GM03348 (cell line): ENCODE data around the gene TAOK1.

Source experiments
- DNase-seq: peaks from one replicate; pipeline ENCODE4 v3.0.0; 2012; ENCODE audit warnings: low spot score

TAOK1 gene

DNA sequence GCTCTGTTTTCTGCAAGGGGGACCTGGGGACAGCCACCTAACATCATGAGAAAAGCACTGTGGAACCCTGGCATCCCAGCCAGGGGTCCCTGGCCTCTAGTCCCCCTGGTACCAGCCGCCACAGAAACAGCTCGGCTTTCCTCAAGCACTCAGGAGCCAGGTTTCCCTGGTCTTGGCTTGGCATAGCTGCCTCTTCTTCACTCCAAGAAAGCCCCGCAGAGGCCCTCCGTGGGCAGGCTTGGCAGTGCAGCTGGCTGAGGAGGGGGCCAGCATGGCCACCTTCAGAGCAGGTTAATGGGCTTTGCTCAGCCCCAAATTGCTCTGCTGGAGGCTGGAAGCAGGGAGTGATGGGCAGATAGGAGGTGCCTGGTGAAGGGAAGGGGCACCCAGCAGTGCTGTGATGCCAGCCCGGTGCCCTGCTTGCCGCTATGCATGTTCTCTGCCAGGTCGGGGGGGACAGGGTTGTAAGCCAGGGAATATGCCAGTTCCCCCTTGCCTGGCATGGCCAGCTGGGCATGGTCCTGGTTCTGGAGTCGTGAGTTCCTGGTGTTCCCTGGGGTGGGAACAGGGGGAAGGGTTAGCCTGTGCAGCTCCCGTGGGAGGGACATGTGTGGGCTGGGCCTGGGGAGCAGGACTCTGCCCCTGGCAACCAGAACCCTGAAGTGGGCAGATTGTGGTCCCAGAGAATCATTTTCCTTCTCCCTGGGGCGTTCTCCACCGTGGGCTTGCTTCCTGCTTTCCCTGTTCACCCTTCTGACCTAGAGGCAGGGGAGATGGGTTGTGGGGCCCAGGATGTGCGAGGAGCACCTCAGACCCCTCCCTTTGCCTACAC, 206.0 kb downstream of the TAOK1 start:
- DNase-seq = no peak

DNA sequence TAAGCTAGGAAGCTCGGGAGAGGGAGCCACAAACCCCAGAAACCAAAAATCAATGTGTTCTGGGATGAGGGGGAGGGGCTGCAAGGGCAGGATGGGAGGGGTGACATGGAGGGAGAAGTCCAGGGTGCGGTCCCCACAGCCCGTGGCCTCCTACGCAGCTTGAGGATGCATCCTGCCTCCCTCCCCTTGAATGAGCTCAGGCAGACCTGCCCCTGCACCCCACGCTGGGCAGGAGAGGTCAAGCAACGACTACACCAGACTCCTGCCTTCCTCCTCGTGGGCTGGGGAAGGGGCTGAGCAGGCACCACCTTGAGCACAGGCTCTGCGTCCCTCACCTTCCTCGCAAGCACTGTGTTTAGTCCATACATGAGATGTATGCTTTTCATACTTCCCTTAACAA, 206.6 kb downstream of the TAOK1 start:
- DNase-seq = no peak

DNA sequence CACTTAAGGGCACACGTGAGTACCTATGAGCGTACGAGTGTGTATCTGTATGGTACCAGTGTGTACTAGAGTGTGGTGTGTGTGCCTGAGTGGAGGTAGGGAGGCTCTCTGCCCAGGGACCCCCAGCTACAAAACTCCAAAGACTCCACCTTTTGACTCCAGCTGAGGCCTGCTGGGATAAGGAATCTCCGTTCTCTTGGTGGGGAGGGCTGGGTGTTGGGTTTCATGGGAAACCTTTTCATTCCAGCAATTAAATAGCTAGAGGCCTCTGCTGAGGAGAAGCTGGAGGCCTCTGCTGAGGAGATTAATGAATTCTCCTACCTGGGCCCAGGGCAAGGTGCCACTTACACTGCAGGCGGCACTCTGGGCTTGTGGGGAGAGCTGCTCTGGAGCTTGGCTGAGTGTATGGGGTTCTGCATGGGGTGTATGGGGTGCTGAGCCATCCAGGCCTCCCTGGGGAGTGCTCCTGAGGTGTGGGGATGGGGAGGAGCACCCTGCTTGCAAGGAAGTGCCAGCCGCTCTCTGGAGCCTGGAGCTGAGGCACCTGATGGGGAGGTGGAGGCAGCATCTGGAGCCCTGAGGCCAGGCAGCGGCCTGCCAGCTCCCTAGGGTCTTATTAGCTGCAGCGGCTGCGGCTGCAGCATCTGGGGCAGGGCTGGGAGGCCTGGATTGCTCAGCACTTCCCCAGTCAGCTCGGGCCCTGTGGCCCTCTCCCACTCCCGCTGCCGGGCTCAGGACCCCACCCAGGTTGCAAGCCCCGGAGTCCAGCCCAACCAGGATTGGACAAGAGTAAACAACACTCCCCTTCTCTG, 207.4 kb downstream of the TAOK1 start:
- DNase-seq = no peak
